GM10266 (cell line): ENCODE results near the gene POC1B.

ENCODE experiments used
- DNase-seq: peaks from one replicate; pipeline ENCODE4 v3.0.0; 2012; ENCODE audit errors: extremely low spot score
- CTCF ChIP-seq: IDR thresholded peaks from 2 replicates; pipeline ENCODE4 v1.5.1; 2012; ENCODE audit warnings: mild to moderate bottlenecking, low read depth; ENCODE audit not compliant: control insufficient read depth, insufficient read depth; ENCODE audit errors: missing control alignments

Gene POC1B

GRCh38 chr12:89451841-89452251, 74.0 kb downstream of the POC1B start:
- no peak for TF ChIP-seq CTCF

GRCh38 chr12:89450907-89451306, 74.9 kb downstream of the POC1B start:
- no peak for DNase-seq
- no peak for TF ChIP-seq CTCF

More at GRCh38 chr12:89451841-89452251, 74.0 kb downstream of the POC1B start:
- no peak for DNase-seq

- no peak for TF ChIP-seq CTCF
- no peak for DNase-seq
Observed at GRCh38 chr12:89448951-89449371, 76.9 kb downstream of the POC1B start.

- no peak for DNase-seq
- TF ChIP-seq CTCF: no peak
Observed at GRCh38 chr12:89448526-89448925, 77.3 kb downstream of the POC1B start.

GRCh38 chr12:89439941-89440340, 85.9 kb downstream of the POC1B start:
- TF ChIP-seq CTCF: no peak
- DNase-seq: no peak

- no peak for TF ChIP-seq CTCF
- no peak for DNase-seq
Observed at GRCh38 chr12:89437231-89437630, 88.6 kb downstream of the POC1B start.

GRCh38 chr12:89436062-89436461, 89.8 kb downstream of the POC1B start:
- no peak for TF ChIP-seq CTCF
- DNase-seq: no peak
